ENCODE results near the gene CYP2S1.

DNA sequence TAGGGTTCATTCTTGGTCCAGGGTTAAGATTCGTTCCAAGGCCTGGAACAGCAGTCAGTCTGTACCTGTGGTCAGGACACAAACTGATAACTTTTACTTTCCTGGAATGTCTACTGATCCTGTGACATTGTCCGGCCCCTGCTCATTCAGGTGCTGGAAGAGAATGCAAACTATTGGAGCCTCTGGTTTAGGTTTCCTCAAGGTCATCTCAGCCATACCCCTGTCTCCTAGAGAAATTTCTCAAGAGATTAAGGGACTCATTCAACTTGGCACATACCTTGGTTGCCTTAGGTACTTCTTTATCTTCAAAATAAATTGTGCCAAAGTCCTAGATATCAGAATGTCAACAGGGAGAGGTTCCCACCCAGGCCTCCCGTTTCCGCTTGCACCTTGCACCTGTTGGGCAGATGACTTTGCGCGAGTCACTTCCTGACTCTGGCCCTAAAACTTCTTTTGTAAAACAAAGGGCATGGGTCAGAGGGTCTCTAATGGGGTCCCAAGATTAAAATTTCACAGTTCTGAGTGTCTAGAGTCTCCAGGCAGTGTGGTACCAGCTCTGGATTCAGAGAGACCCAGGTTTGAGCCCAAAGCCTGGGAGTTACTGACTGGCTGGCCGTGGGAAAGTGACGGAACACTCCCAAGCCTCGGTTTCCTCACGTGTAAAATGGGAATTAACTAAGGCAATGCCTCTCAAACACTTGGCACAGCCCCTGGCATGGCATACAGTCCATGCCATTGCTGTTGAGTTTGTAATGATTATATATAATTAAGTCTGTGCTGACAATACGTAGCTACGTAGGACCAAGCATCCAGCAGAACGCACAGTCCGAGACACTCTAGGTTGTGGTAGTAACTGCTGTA lies 25.8 kb upstream of the CYP2S1 start:
- TF ChIP-seq POLR2A (IDR thresholded peaks at IDR 0.05; ENCODE audit: low read length) (no peak), GATA1 (IDR thresholded peaks at IDR 0.05; ENCODE audit: low read depth, low read length) (no peak)

Measured in erythroblast (primary cell).